NCI-H446 (cell line): ENCODE data around the gene PRDM2.
A peak's percentile ranks its signal among the peaks of the same experiment; 100 is the strongest.
"Not testable (repeated sequence)": the region's sequence is repeated elsewhere in the genome, so short reads cannot be mapped to it uniquely, and the experiment has no call there.

ENCODE experiments used
- DNase-seq, 2 experiments: peaks; one replicate each; lab custom pipeline; 2025; lab: John Stamatoyannopoulos, UW

Gene PRDM2

DNA sequence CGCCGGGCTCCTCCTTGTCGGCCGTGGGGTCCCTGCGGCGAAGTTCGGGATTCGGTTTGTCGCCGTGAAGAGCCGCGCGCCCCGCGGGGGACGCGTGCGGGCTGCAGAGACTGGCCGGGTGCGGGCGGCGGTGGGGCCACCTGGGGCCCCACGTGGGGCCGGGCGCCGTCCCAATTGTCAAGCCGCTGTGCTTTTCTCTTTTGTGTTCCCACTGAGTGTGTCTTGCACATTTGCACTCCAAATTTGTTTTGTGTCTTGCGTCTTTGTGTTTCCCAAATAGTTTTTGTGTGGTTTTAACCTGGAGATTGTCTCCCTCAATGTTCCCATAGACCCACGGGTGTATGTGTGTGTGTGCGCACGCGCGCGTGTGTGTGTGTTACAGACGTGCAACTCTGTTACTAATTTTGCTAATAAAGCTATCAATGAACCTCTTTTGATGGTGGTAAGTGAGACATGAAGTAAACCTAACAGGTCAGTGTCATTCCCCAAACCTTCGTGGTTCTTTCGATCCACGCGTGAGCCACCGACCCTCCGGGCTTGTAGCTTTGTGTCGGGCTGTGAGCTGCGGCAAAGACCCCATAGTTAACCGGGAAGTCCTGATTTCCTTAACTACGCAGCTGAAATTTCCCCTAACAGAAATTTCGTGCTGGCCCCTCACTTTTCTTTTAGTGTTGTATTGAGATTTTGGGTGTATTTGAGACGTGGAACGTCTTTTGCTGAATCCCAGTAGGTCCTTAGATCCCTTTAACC is 708 bp downstream of the PRDM2 start:
- DNase-seq, result no peak

- DNase-seq, result no peak
Measured at GRCh38 chr1:13701271-13701640, 1.3 kb downstream of the PRDM2 start.

DNA sequence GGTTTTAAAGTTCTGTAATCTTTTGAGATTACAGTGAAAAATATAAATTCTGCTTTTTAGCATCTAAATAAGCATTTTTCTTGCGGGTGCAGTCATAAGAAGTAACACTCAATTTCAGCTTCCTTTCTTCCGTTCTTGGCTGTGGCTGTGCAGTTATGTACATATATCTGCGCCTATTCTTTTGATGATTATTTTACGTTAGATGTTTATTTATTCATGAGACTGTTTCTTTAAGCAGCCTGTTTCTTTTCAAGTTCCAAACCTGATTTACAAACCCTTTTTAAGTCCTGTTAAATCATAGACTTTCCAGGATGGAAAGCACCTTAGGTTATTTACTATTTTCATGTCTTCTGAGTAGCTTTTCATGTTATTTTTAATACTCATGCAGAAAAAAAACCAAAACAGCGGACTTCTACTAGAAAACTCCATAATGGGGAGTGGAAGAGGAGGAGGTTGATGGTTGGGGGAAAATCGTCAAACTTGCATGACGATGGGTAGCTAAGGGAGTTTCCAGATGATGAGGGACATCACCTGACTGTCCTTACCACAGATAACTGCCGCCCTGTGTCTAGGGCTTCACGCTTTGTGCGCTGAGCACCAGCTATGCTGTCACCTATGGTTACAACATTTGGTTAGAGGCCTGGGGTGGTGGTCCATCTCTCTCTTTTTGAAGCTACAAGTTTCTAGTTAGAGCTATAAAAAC is 2.6 kb downstream of the PRDM2 start:
- DNase-seq, result no peak

- DNase-seq, result no peak
Measured at GRCh38 chr1:13703128-13703513, 3.1 kb downstream of the PRDM2 start.

- no peak for DNase-seq
Measured at GRCh38 chr1:13703558-13704490, 3.8 kb downstream of the PRDM2 start.

DNA sequence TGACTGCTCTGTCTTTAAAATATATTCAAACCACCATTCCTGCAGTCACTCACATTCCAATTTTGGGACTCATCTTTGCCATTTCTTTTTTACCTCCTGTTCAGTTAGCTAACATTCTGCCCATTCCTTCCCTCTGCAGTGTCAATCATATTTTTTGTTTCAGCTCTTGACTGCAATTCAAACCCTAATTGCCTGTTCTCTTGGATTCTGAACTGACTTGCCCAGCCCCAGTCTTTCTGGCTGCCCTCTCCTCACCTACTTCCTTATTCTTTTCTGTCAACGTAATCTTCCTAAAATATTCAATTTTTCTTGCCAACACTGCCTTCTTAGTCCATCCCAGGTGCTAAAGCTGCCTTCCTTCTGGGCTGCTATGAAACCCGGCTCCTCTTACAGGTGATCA is 6.1 kb downstream of the PRDM2 start:
- DNase-seq, result no peak

GRCh38 chr1:13707164-13707563 is 7.2 kb downstream of the PRDM2 start:
- no peak for DNase-seq

- no peak for DNase-seq
Measured at GRCh38 chr1:13708380-13708982, 8.5 kb downstream of the PRDM2 start.

- DNase-seq, result no peak
Measured at GRCh38 chr1:13710086-13710485, 10.1 kb downstream of the PRDM2 start.

DNA sequence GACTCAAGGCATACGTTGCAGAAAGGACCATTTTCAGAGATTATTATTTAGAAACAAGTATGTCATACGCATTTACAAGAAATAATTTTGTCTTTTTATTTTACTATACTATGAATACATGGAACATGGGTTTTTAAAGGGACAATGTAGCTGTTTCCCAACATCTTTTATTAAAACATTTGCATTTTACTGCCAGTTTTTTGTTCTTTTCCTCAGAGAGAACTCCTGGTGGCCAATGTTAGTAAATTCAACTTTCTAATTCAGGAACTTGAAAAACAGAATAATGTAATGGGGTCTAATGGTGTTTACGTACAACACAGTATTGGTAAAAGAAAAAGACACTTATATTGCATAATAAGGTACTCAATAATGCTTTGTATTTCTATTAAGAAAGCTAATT is 14.9 kb downstream of the PRDM2 start:
- DNase-seq, result no peak

DNA sequence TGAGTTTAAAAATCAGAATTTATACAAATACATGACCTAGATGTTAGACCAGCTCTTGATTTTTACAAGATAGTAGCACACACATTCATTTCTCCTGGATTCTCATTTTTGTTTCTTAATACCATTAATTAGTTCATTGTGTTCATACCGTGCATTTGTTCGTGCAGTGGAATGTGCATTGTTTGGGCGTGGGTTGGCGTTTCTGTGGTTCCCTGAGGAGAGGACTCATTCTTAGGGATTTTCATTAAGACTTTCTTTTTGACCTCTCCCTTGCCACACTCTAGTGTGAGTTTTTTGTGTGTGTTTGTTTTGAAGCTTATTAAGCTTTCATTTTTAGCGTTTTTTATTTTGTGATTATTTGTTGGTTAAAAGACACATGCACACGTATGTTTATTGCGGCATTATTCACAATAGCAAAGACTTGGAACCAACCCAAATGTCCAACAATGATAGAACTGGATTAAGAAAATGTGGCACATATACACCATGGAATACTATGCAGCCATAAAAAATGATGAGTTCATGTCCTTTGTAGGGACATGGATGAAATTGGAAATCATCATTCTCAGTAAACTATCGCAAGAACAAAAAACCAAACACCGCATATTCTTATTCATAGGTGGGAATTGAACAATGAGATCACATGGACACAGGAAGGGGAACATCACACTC is 15.8 kb downstream of the PRDM2 start:
- DNase-seq, result not testable (repeated sequence)

GRCh38 chr1:13722808-13723360 is 22.9 kb downstream of the PRDM2 start:
- no peak for DNase-seq

- DNase-seq, result no peak
Measured at GRCh38 chr1:13723810-13724209, 23.8 kb downstream of the PRDM2 start.

DNA sequence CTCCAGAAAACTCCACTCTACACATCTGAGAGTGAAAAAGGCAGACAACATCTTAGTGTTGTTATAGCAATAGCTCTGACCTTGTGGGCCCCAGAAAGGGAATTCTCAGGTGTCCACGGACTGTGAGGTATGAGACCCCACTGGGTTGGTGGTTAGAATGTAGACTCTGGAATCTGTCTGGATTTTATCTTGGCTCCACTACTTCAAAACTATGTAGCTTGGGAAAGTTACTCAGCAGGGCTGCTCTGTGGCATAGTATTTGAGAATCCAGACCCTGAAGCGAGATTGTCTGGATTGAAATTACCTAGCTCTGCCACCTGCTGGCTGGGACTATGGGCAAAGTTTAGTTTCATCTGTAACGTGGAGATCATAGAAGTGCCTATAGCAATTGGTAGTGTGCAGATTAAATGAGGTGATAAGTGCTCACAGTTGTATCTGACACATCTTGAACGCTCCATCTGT is 25.8 kb downstream of the PRDM2 start:
- DNase-seq, result no peak

GRCh38 chr1:13728091-13728715 is 28.2 kb downstream of the PRDM2 start:
- no peak for DNase-seq

GRCh38 chr1:13730291-13730690 is 30.3 kb downstream of the PRDM2 start:
- DNase-seq, result no peak

DNA sequence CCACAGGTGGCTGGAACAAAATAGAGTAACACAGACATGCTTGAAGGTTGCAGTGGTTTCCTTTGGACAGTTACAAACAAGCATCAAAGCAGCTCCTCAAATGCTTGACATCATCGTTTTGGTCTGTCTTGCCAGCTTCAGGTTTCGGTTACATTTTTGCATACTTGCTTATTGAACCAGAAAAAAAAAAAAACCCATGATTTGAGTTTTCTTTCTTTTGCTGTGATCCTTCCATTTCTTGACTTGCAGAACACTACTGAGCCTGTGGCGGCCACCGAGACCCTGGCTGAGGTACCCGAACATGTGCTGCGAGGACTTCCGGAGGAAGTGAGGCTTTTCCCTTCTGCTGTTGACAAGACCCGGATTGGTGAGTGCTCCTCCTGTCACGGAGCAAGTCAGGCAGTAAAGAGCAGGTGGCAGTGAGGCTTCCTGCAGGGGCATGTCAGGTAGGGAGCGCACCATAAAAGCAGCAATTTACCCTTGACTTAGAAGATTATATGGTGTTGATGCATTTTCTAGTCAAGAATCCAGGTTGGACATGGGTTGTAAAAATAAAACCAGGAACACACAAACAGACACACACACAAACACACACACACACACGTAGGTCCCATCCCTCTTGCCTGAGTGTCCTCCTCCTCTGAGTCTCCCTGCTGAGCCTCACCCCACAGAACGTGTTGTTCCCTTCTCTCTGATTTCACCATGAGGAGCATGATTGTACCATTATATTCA is 30.9 kb downstream of the PRDM2 start:
- peak in 1 of 2 experiments; percentile 20 for DNase-seq

DNA sequence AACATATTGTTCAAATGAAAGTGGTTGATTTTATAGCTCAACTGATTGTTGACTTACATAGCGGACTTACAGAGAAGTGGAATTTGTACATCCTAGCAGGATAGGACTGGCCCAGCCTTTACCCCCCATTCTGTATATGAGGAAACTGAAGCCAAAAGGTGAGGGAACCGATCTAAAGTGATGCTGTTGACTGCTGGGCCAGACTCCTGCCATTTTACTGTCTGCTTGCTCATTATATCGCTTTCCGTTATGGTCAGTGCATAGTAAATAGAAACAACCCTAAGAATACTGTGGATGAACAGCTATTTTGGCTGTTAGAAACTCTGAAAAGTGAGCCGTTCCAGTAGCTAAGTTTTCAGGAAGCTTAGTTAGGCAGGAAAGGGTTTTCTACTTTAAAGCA is 31.9 kb downstream of the PRDM2 start:
- no peak for DNase-seq

DNA sequence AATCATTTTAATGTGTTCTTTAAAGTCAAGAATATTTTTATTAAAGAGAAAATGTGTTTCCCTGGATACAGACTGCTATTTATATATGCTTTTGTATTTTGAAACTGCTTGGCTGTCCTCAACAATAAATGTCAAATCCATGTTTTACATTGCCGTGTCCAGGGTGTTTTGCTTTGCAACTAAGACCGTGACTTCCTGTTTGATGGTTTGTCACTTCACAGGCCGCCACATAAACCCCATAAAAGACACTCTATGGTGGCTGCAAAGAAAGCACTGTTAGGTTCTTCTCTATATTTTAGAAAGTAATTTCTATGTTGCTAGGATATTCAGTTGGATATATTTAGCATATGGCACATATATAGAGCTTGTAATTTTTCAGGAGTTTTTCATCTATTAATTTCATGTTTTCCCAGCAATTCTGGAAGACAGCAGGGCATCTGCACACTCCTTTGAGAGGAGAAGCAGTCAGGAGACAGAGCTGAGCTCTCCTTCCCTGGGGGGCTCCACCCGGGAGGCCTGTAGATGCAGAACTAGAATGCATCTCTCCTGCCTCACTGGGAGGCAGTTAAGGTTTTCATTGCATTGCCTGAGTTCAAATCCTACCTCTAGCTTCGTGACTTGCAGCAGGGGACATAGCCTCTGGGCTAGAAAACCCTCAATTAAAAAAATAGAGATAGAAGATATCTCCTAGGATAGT is 33.1 kb downstream of the PRDM2 start:
- no peak for DNase-seq
